ENCODE data around the gene SMTN.
A peak's percentile ranks its signal among the peaks of the same experiment; 100 is the strongest.

SMTN gene

DNA sequence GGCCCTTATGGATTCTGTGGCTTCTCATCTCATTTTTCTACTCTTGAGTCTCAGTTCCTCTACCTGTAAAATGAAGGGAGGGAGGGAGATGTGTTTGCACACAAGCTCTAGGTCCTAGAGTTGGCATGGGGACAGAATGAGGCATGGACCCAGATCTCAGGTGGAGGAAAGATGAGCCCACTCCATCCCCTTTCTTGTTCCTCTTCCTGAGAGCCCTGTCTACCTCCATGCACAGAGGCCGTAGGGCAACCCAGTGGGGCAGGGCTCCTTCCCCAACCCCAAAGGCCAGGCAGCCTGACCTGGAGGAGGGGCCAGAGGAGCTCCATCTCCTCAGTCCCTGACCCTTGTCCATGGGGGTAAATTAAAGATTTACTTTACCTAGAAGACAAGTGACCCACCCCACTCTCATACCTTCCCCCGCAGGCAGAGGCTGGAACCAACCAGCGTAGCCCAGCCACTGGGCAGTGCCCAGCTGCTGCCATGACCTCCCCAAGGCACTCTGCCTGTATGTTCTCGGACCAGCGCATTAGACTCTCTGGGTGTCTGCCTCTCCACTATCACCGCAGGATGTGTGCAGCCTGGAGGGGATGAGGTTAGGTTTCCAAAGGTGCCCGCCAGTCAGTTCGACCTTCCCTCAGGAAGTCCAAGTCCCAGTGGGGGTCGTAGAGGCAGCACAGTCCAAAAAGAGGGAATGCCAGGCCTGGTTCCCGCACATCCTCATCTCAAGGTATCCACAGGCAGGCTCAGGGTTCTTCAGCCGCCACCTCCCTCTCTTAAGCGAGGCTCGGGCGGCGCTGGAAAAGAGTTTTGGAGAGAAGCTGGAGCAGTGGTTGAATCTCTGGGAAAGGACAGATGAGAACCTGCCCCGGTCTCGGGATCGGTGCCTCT lies 3.0 kb downstream of the SMTN start:
- Histone ChIP-seq H3K36me3 (ENCODE audit: control insufficient read depth, insufficient read depth, low read length) (no peaks in the 10 kb centered on the region), H3K4me3 (ENCODE audit: insufficient read depth, low read depth, low read length, poor library complexity, severe bottlenecking) (peak overlapping the region; percentile 78), H3K4me1 (ENCODE audit: control insufficient read depth, insufficient read depth, low read length, poor library complexity, severe bottlenecking) (peaks cover 25% of the 10 kb centered on the region), H3K27me3 (replicated peaks; ENCODE audit: control insufficient read depth, insufficient read depth, low read length, poor library complexity, severe bottlenecking) (no peaks in the 10 kb centered on the region), H3K27ac (ENCODE audit: insufficient read depth, low read length, poor library complexity, severe bottlenecking) (peak overlapping the region; percentile 40), H3K9me3 (ENCODE audit: control insufficient read depth, low read length) (no peaks in the 10 kb centered on the region)
- DNase-seq = no peak

DNA sequence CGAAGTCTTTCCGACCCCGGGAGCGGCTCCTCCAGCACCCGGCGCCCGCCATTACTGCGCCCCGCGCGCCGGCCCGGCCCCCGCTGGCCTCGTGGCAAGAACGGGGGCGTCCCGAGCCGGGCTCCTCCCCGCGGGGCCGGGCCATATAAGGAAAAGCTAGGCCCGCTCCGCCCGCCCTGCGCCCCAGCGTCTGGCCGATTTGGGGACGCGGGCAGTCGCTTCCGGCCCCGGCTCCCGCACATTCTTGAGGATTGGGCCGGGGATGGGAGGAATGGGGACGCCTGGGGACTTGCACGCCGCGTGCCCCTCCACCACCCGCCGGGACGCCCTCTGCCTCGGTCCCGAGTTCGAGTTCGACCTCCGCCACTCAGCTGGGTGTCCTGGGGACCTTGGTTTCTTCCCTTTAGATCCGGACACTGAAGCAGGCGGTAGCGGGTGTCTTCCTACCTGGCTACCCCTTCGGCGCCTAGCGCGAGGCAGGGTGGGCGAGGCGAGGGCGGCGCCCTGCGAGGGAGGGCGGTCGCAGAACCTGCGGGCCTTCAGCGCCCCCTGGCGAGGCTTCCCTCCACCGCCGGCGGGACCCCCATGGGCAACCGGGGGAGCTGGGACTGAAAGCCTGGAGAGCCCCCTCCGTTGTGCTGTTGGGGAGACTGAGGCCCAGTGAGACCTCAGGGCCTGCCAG lies 3.8 kb downstream of the SMTN start:
- DNase-seq = peak; percentile 72 to 81 (median 72)
- H3K4me1 ChIP-seq (ENCODE audit: control insufficient read depth, insufficient read depth, low read length, poor library complexity, severe bottlenecking) = peaks cover 25% of the 10 kb centered on the region
- peak overlapping the region; percentile 76 for H3K27ac ChIP-seq (ENCODE audit: insufficient read depth, low read length, poor library complexity, severe bottlenecking)
- peak overlapping the region; percentile 78 for H3K4me3 ChIP-seq (ENCODE audit: insufficient read depth, low read depth, low read length, poor library complexity, severe bottlenecking)
- H3K36me3 ChIP-seq (ENCODE audit: control insufficient read depth, insufficient read depth, low read length) = no peaks in the 10 kb centered on the region
- H3K27me3 ChIP-seq (replicated peaks; ENCODE audit: control insufficient read depth, insufficient read depth, low read length, poor library complexity, severe bottlenecking) = no peaks in the 10 kb centered on the region
- H3K9me3 ChIP-seq (ENCODE audit: control insufficient read depth, low read length) = no peaks in the 10 kb centered on the region

GRCh38 chr22:31085493-31085824 lies 4.3 kb downstream of the SMTN start:
- Histone ChIP-seq H3K27me3 (replicated peaks; ENCODE audit: control insufficient read depth, insufficient read depth, low read length, poor library complexity, severe bottlenecking) (no peaks in the 10 kb centered on the region), H3K27ac (ENCODE audit: insufficient read depth, low read length, poor library complexity, severe bottlenecking) (peak overlapping the region; percentile 76), H3K4me1 (ENCODE audit: control insufficient read depth, insufficient read depth, low read length, poor library complexity, severe bottlenecking) (peaks cover 24% of the 10 kb centered on the region), H3K36me3 (ENCODE audit: control insufficient read depth, insufficient read depth, low read length) (no peaks in the 10 kb centered on the region), H3K9me3 (ENCODE audit: control insufficient read depth, low read length) (no peaks in the 10 kb centered on the region), H3K4me3 (ENCODE audit: insufficient read depth, low read depth, low read length, poor library complexity, severe bottlenecking) (peak overlapping the region; percentile 78)
- no peak for DNase-seq

DNA sequence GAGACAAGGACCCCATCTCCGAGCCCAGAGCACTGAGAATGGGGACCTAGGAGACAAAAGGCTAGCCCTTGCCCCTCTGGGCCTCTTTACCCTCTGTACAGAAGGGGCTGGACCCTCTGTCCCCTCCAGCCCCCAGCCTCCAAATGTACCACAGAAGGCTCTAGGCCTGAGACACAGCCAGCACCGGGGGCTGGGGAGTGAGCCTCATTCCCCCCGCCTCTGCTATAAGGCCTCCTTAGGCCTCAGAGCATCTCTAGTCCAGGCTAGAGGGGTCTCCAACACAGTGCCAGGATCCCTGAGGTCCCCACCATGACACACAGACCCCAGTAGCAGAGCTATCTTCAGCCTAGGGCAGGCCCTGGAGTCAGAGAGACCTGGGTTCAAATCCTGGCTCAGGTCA lies 4.8 kb downstream of the SMTN start:
- Histone ChIP-seq H3K4me1 (ENCODE audit: control insufficient read depth, insufficient read depth, low read length, poor library complexity, severe bottlenecking) (peaks cover 22% of the 10 kb centered on the region), H3K27ac (ENCODE audit: insufficient read depth, low read length, poor library complexity, severe bottlenecking) (no peak overlapping the region), H3K36me3 (ENCODE audit: control insufficient read depth, insufficient read depth, low read length) (no peaks in the 10 kb centered on the region), H3K9me3 (ENCODE audit: control insufficient read depth, low read length) (no peaks in the 10 kb centered on the region), H3K27me3 (replicated peaks; ENCODE audit: control insufficient read depth, insufficient read depth, low read length, poor library complexity, severe bottlenecking) (no peaks in the 10 kb centered on the region), H3K4me3 (ENCODE audit: insufficient read depth, low read depth, low read length, poor library complexity, severe bottlenecking) (no peak overlapping the region)
- DNase-seq = no peak

DNA sequence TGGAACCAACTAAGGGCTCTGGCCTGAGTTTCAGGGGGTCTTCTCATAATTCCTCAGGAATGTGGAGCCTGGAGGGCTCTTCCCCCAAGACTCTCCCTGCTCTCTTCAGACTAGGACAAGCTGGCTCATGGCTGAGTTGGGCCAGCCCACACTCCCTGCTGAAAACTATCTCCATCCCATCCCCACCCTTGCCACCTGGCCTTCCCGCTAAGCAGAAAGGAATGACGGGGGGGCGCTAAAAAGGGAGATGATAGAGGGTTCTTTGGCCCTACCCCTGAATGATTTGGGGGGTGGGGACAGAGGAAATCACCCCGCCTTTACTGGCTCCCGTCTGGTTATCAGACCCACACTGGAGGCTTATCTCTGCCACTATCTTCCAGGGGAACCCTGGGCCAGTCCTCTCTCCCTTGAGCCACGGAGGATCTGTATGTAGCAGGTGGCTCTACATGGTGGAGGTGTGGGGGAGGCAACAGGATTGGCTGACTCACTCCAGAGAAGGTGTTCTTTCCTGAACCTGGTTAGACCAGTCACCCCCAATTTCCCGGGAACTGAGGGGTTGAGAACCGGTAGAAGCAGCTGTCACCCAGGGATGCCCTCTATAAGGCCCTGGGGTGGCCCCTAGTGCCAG lies 5.7 kb downstream of the SMTN start:
- Histone ChIP-seq H3K4me3 (ENCODE audit: insufficient read depth, low read depth, low read length, poor library complexity, severe bottlenecking) (no peak overlapping the region), H3K27me3 (replicated peaks; ENCODE audit: control insufficient read depth, insufficient read depth, low read length, poor library complexity, severe bottlenecking) (no peaks in the 10 kb centered on the region), H3K4me1 (ENCODE audit: control insufficient read depth, insufficient read depth, low read length, poor library complexity, severe bottlenecking) (peaks cover 16% of the 10 kb centered on the region), H3K9me3 (ENCODE audit: control insufficient read depth, low read length) (no peaks in the 10 kb centered on the region), H3K27ac (ENCODE audit: insufficient read depth, low read length, poor library complexity, severe bottlenecking) (no peak overlapping the region), H3K36me3 (ENCODE audit: control insufficient read depth, insufficient read depth, low read length) (no peaks in the 10 kb centered on the region)
- no peak for DNase-seq

DNA sequence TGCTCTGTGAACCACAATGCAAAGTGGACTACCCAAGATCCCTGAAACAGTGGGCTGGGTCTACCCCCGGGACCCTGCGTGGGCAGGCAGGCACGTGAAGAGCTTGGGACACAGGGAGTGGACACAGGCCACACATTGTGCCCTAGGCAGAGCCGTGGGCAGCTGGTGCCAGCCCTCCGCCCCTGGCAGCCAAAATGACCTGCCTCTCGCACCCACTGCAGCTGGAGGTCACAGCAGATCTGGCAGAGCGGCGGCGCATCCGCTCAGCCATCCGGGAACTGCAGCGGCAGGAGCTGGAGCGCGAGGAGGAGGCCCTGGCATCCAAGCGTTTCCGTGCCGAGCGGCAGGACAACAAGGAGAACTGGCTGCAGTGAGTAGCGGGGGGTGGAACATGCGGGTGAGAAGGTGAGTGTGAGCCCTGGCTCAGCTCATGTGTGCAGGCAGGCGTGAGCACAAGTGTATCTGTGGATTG lies 6.7 kb downstream of the SMTN start:
- Histone ChIP-seq H3K27me3 (replicated peaks; ENCODE audit: control insufficient read depth, insufficient read depth, low read length, poor library complexity, severe bottlenecking) (no peaks in the 10 kb centered on the region), H3K36me3 (ENCODE audit: control insufficient read depth, insufficient read depth, low read length) (no peaks in the 10 kb centered on the region), H3K4me3 (ENCODE audit: insufficient read depth, low read depth, low read length, poor library complexity, severe bottlenecking) (no peak overlapping the region), H3K4me1 (ENCODE audit: control insufficient read depth, insufficient read depth, low read length, poor library complexity, severe bottlenecking) (peaks cover 9% of the 10 kb centered on the region), H3K27ac (ENCODE audit: insufficient read depth, low read length, poor library complexity, severe bottlenecking) (no peak overlapping the region), H3K9me3 (ENCODE audit: control insufficient read depth, low read length) (no peaks in the 10 kb centered on the region)
- no peak for DNase-seq

GRCh38 chr22:31088233-31088986 lies 7.3 kb downstream of the SMTN start:
- no peaks in the 10 kb centered on the region for H3K27me3 ChIP-seq (replicated peaks; ENCODE audit: control insufficient read depth, insufficient read depth, low read length, poor library complexity, severe bottlenecking)
- no peak overlapping the region for H3K27ac ChIP-seq (ENCODE audit: insufficient read depth, low read length, poor library complexity, severe bottlenecking)

DNA sequence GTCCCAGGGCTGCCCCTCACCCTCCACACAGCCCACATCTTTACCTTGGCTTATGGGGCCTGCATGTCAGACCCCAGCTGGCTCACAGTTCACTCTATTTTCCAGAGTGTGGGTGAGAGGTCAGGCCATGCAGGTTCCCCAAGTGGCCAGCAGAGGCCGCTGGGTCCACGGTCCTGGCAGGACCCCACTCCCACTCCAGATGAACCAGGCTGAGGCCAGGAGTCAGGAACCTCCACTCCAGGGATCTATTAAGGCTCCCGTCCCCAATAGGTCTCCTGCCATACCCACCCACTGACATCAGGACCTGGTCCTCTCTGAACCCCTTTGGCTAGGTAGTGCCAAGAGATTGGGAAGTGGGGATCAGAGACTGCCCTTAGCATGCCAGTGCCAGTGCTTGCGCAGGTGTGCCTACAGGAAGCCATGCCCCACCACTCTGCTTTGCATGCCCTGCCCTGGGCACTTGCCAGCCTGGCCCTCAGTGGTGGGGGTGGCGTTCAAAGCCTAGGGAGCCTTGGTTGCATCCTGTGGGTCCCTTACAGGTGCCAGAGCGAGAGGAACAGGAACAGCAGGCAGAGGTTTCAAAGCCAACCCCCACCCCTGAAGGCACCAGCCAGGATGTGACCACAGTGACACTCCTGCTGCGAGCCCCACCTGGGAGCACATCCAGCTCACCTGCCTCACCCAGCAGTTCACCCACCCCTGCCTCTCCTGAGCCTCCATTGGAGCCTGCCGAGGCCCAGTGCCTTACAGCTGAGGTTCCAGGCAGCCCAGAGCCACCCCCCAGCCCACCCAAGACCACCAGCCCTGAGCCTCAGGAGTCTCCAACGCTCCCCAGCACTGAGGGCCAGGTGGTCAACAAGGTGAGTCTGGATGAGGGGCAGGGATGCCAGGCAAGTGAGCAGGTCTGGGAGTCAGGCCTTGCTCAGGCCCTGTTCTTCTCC lies 8.3 kb downstream of the SMTN start:
- peak in 1 of 3 donors; percentile 27 for DNase-seq

More at GRCh38 chr22:31088233-31088986, 7.3 kb downstream of the SMTN start:
- Histone ChIP-seq H3K9me3 (ENCODE audit: control insufficient read depth, low read length) (no peaks in the 10 kb centered on the region), H3K36me3 (ENCODE audit: control insufficient read depth, insufficient read depth, low read length) (no peaks in the 10 kb centered on the region), H3K4me1 (ENCODE audit: control insufficient read depth, insufficient read depth, low read length, poor library complexity, severe bottlenecking) (peaks cover 9% of the 10 kb centered on the region), H3K4me3 (ENCODE audit: insufficient read depth, low read depth, low read length, poor library complexity, severe bottlenecking) (no peak overlapping the region)
- DNase-seq = no peak

More for the DNA sequence above, 8.3 kb downstream of the SMTN start:
- H3K4me3 ChIP-seq (ENCODE audit: insufficient read depth, low read depth, low read length, poor library complexity, severe bottlenecking) = no peak overlapping the region
- H3K9me3 ChIP-seq (ENCODE audit: control insufficient read depth, low read length) = no peaks in the 10 kb centered on the region
- peaks cover under 1% of the 10 kb centered on the region for H3K4me1 ChIP-seq (ENCODE audit: control insufficient read depth, insufficient read depth, low read length, poor library complexity, severe bottlenecking)
- no peak overlapping the region for H3K27ac ChIP-seq (ENCODE audit: insufficient read depth, low read length, poor library complexity, severe bottlenecking)
- no peaks in the 10 kb centered on the region for H3K27me3 ChIP-seq (replicated peaks; ENCODE audit: control insufficient read depth, insufficient read depth, low read length, poor library complexity, severe bottlenecking)
- H3K36me3 ChIP-seq (ENCODE audit: control insufficient read depth, insufficient read depth, low read length) = no peaks in the 10 kb centered on the region

Data from effector memory CD4-positive, alpha-beta T cell (primary cell).